Memory B cell (primary cell): ENCODE measurements around the gene ZNF276.

Experiments used
- ATAC-seq: fragments of 150-1000 bp; cut with Tn5 transposase; 2 replicates; pipeline ENCODE4 v1.10.0; 2021; ENCODE audit warnings: low read depth, mild to moderate bottlenecking, moderate library complexity
- DNase-seq, 2 donors: peaks; one replicate each; pipeline ENCODE4 v3.0.0; 2022; ENCODE audit warnings: low spot score in 2 of 2
- H3K27ac Mint-ChIP-seq: one replicate; pipeline ENCODE4 v1.8.0; 2022; ENCODE audit warnings: mild to moderate bottlenecking, moderate library complexity, mixed read lengths
- H3K27me3 Mint-ChIP-seq: one replicate; pipeline ENCODE4 v1.8.0; 2022; ENCODE audit warnings: mixed read lengths
- H3K36me3 Mint-ChIP-seq: one replicate; pipeline ENCODE4 v1.8.0; 2022; ENCODE audit warnings: mild to moderate bottlenecking, mixed read lengths
- H3K4me1 Mint-ChIP-seq: one replicate; pipeline ENCODE4 v1.8.0; 2022; ENCODE audit warnings: mixed read lengths
- H3K4me3 Mint-ChIP-seq: one replicate; pipeline ENCODE4 v1.8.0; 2022; ENCODE audit warnings: mild to moderate bottlenecking, moderate library complexity, mixed read lengths
- H3K9me3 Mint-ChIP-seq: one replicate; pipeline ENCODE4 v1.8.0; 2022; ENCODE audit warnings: mixed read lengths

ZNF276 gene

GRCh38 chr16:89700649-89701424 lies 20.5 kb upstream of the ZNF276 start:
- H3K9me3 Mint-ChIP-seq = no peaks in the 10 kb centered on the region
- H3K4me3 Mint-ChIP-seq = peak overlapping the region; percentile 87
- peak; percentile 30 for ATAC-seq
- H3K4me1 Mint-ChIP-seq = peaks cover 12% of the 10 kb centered on the region
- no peaks in the 10 kb centered on the region for H3K36me3 Mint-ChIP-seq
- peak overlapping the region; percentile 86 for H3K27ac Mint-ChIP-seq
- DNase-seq = peak; percentile 55 to 58
- no peaks in the 10 kb centered on the region for H3K27me3 Mint-ChIP-seq

- Mint-ChIP-seq H3K9me3 (no peaks in the 10 kb centered on the region), H3K36me3 (no peaks in the 10 kb centered on the region), H3K27ac (peak within 1 kb of the TSS; percentile 86), H3K27me3 (no peaks in the 10 kb centered on the region), H3K4me3 (peak within 1 kb of the TSS; percentile 87), H3K4me1 (peaks cover 13% of the 10 kb centered on the region)
- DNase-seq = peak; percentile 97
- peak; percentile 71 for ATAC-seq
Measured at GRCh38 chr16:89701425-89702406, 19.6 kb upstream of the ZNF276 start, which contains the start of gene SPATA2L. Gene SPATA2L, minus strand, starts transcription at chr16:89701705. Its CDS starts 473 bp downstream, at chr16:89701232.

GRCh38 chr16:89704281-89704680 lies 17.1 kb upstream of the ZNF276 start:
- no peak for DNase-seq
- Mint-ChIP-seq H3K36me3 (no peaks in the 10 kb centered on the region), H3K27me3 (no peaks in the 10 kb centered on the region), H3K9me3 (no peaks in the 10 kb centered on the region), H3K27ac (no peak overlapping the region), H3K4me3 (no peak overlapping the region), H3K4me1 (peaks cover 13% of the 10 kb centered on the region)
- ATAC-seq = no peak

GRCh38 chr16:89705006-89705405 lies 16.3 kb upstream of the ZNF276 start:
- ATAC-seq = no peak
- no peak for DNase-seq
- no peaks in the 10 kb centered on the region for H3K27me3 Mint-ChIP-seq
- no peaks in the 10 kb centered on the region for H3K36me3 Mint-ChIP-seq
- H3K9me3 Mint-ChIP-seq = no peaks in the 10 kb centered on the region
- H3K27ac Mint-ChIP-seq = no peak overlapping the region
- H3K4me1 Mint-ChIP-seq = peaks cover 12% of the 10 kb centered on the region
- H3K4me3 Mint-ChIP-seq = no peak overlapping the region

- DNase-seq (no peak), ATAC-seq (no peak)
- Mint-ChIP-seq H3K9me3 (no peaks in the 10 kb centered on the region), H3K4me3 (no peak overlapping the region), H3K4me1 (peaks cover 7% of the 10 kb centered on the region), H3K27ac (no peak overlapping the region), H3K27me3 (no peaks in the 10 kb centered on the region), H3K36me3 (no peaks in the 10 kb centered on the region)
Measured at GRCh38 chr16:89706518-89707260, 14.6 kb upstream of the ZNF276 start.

- ATAC-seq (no peak), DNase-seq (no peak)
- Mint-ChIP-seq H3K4me3 (no peak overlapping the region), H3K27ac (no peak overlapping the region), H3K4me1 (peaks cover 4% of the 10 kb centered on the region), H3K27me3 (no peaks in the 10 kb centered on the region), H3K9me3 (no peaks in the 10 kb centered on the region), H3K36me3 (no peaks in the 10 kb centered on the region)
Measured at GRCh38 chr16:89707695-89708094, 13.6 kb upstream of the ZNF276 start.

- H3K27me3 Mint-ChIP-seq = no peaks in the 10 kb centered on the region
- H3K27ac Mint-ChIP-seq = no peak overlapping the region
- H3K4me3 Mint-ChIP-seq = no peak overlapping the region
- H3K36me3 Mint-ChIP-seq = no peaks in the 10 kb centered on the region
- no peak for DNase-seq
- ATAC-seq = no peak
- peaks cover 4% of the 10 kb centered on the region for H3K4me1 Mint-ChIP-seq
- no peaks in the 10 kb centered on the region for H3K9me3 Mint-ChIP-seq
Measured at GRCh38 chr16:89708481-89708931, 12.8 kb upstream of the ZNF276 start.

- no peak overlapping the region for H3K4me3 Mint-ChIP-seq
- H3K27ac Mint-ChIP-seq = no peak overlapping the region
- DNase-seq (no peak), ATAC-seq (no peak)
- H3K27me3 Mint-ChIP-seq = no peaks in the 10 kb centered on the region
- H3K4me1 Mint-ChIP-seq = peaks cover 4% of the 10 kb centered on the region
- H3K36me3 Mint-ChIP-seq = no peaks in the 10 kb centered on the region
- H3K9me3 Mint-ChIP-seq = no peaks in the 10 kb centered on the region
Measured at GRCh38 chr16:89709166-89709565, 12.2 kb upstream of the ZNF276 start.

GRCh38 chr16:89709716-89710432 lies 11.5 kb upstream of the ZNF276 start:
- Mint-ChIP-seq H3K27ac (no peak overlapping the region), H3K4me3 (no peak overlapping the region), H3K4me1 (peaks cover 4% of the 10 kb centered on the region), H3K27me3 (no peaks in the 10 kb centered on the region), H3K9me3 (no peaks in the 10 kb centered on the region), H3K36me3 (peaks cover under 1% of the 10 kb centered on the region)
- DNase-seq = no peak
- no peak for ATAC-seq

- no peaks in the 10 kb centered on the region for H3K27me3 Mint-ChIP-seq
- peak overlapping the region; percentile 17 for H3K4me3 Mint-ChIP-seq
- DNase-seq (no peak), ATAC-seq (no peak)
- H3K4me1 Mint-ChIP-seq = peaks cover 2% of the 10 kb centered on the region
- H3K9me3 Mint-ChIP-seq = no peaks in the 10 kb centered on the region
- H3K36me3 Mint-ChIP-seq = peaks cover 1% of the 10 kb centered on the region
- no peak overlapping the region for H3K27ac Mint-ChIP-seq
Measured at GRCh38 chr16:89710709-89711564, 10.4 kb upstream of the ZNF276 start.

- no peak overlapping the region for H3K27ac Mint-ChIP-seq
- ATAC-seq = peak; percentile 93
- H3K4me3 Mint-ChIP-seq = peak overlapping the region; percentile 74
- no peaks in the 10 kb centered on the region for H3K9me3 Mint-ChIP-seq
- H3K4me1 Mint-ChIP-seq = no peaks in the 10 kb centered on the region
- DNase-seq = peak; percentile 54 to 64
- peaks cover 1% of the 10 kb centered on the region for H3K36me3 Mint-ChIP-seq
- H3K27me3 Mint-ChIP-seq = no peaks in the 10 kb centered on the region
Measured at GRCh38 chr16:89711601-89712273, 9.6 kb upstream of the ZNF276 start.

- DNase-seq = no peak
- no peak overlapping the region for H3K27ac Mint-ChIP-seq
- no peaks in the 10 kb centered on the region for H3K9me3 Mint-ChIP-seq
- no peak for ATAC-seq
- no peaks in the 10 kb centered on the region for H3K27me3 Mint-ChIP-seq
- peak overlapping the region; percentile 74 for H3K4me3 Mint-ChIP-seq
- no peaks in the 10 kb centered on the region for H3K4me1 Mint-ChIP-seq
- H3K36me3 Mint-ChIP-seq = peaks cover 1% of the 10 kb centered on the region
Measured at GRCh38 chr16:89712274-89712781, 9.0 kb upstream of the ZNF276 start.
